ENCODE measurements around the gene MEFV. TPM values are rescaled to one million over a fixed set of nuclear protein-coding genes. Genes with fewer than 3 reads are reported as not detected.

MEFV gene
- total and polyA plus RNA-seq, 10 of the 15 experiments (the other 5 are each of a cell fraction or from before 2014, with no cell fraction given) = 0.03 to 0.11 (median 0.09) TPM; not detected in 5

- Histone ChIP-seq H3K27me3 (replicated peaks in 1 of 2; ENCODE audit: control insufficient read depth in 2 of 2, insufficient read depth in 2 of 2, low read length in 1 of 2) (no peaks in the 10 kb centered on the region), H2AFZ (ENCODE audit: control insufficient read depth, low read depth, low read length) (no peak overlapping the region), H3K79me2 (ENCODE audit: control insufficient read depth, insufficient read depth, low read length) (no peaks in the 10 kb centered on the region), H3K36me3 (ENCODE audit: control insufficient read depth in 2 of 2, insufficient read depth in 2 of 2, low read length in 1 of 2) (no peaks in the 10 kb centered on the region), H3K4me2 (ENCODE audit: control insufficient read depth, insufficient read depth) (no peak overlapping the region), H3K4me1 (ENCODE audit: control insufficient read depth, insufficient read depth, low read length) (peaks cover 3% of the 10 kb centered on the region; the same call in 1 of the 2 replicates), H4K20me1 (ENCODE audit: control insufficient read depth, insufficient read depth) (no peaks in the 10 kb centered on the region), H3K27ac (ENCODE audit: control insufficient read depth, insufficient read depth) (no peak overlapping the region), H3K9me3 (replicated peaks; ENCODE audit: control insufficient read depth, insufficient read depth, low read length) (peaks cover 3% of the 10 kb centered on the region; the same call in 2 of the 3 replicates), H3K4me3 (no peak overlapping the region), H3K9ac (ENCODE audit: control insufficient read depth, insufficient read depth, low read length) (no peak overlapping the region)
- in situ Hi-C loops (cut with MboI) = no loop called here
- SMC1A ChIA-PET (ENCODE audit: uncharacterized antibody, unreplicated experiment) = interaction anchor here (1.6 to 2.5 kb wide), 4 partner anchors 8 to 176 kb away, joined by 3 to 9 read pairs (median 6); partner anchors contain the start of genes NAA60, ZNF174, ZNF597 and ZSCAN32
- intact Hi-C loops (cut with micrococcal nuclease; ENCODE audit: unreplicated experiment) = loop anchor here (10.0 kb wide), 1 partner anchor 113 kb away; no protein-coding TSS in a partner anchor
- DNase-seq (ENCODE audit: low read depth, low spot score) (no peak), ATAC-seq (no peak), FAIRE-seq (no peak)
- POLR2A ChIA-PET = interaction anchor here (2.1 kb wide), 1 partner anchor 38 kb away, joined by 9 read pairs; the partner anchor contains the start of genes TIGD7 and ZNF75A
- RAD21 ChIA-PET (ENCODE audit: unreplicated experiment) = interaction anchor here (1.2 kb wide), 2 partner anchors 175 to 241 kb away, joined by 3 read pairs; partner anchors contain the start of genes NAA60 and ZNF597
- TF ChIP-seq POU2F2 (IDR thresholded peaks at IDR 0.05; ENCODE audit: borderline replicate concordance, low read depth, low read length) = no peak
- TF ChIP-seq, protein P1, sequence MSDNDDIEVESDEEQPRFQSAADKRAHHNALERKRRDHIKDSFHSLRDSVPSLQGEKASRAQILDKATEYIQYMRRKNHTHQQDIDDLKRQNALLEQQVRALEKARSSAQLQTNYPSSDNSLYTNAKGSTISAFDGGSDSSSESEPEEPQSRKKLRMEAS (IDR thresholded peaks at IDR 0.05; ENCODE audit: low read depth, low read length) = no peak
- TF ChIP-seq BCL3 (IDR thresholded peaks at IDR 0.05; ENCODE audit: borderline replicate concordance, insufficient read depth, low read depth, low read length, poor library complexity, severe bottlenecking) = no peak
- no peak for TF ChIP-seq E2F8 (IDR thresholded peaks at IDR 0.05; ENCODE audit: low read depth, partially characterized antibody)
- no peak for TF ChIP-seq BCL11A (IDR thresholded peaks at IDR 0.05; ENCODE audit: low read depth, low read length)
- TF ChIP-seq, protein P2, sequence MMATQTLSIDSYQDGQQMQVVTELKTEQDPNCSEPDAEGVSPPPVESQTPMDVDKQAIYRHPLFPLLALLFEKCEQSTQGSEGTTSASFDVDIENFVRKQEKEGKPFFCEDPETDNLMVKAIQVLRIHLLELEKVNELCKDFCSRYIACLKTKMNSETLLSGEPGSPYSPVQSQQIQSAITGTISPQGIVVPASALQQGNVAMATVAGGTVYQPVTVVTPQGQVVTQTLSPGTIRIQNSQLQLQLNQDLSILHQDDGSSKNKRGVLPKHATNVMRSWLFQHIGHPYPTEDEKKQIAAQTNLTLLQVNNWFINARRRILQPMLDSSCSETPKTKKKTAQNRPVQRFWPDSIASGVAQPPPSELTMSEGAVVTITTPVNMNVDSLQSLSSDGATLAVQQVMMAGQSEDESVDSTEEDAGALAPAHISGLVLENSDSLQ (IDR thresholded peaks at IDR 0.05) = no peak
- no peak for TF ChIP-seq TBL1XR1 (IDR thresholded peaks at IDR 0.05; ENCODE audit: low read depth, low read length)
- TF ChIP-seq JUNB (IDR thresholded peaks at IDR 0.05) = no peak
- no peak for TF ChIP-seq HCFC1 (IDR thresholded peaks at IDR 0.05; ENCODE audit: low read length)
- TF ChIP-seq TARDBP (IDR thresholded peaks at IDR 0.05; ENCODE audit: borderline replicate concordance) = no peak
- TF ChIP-seq RCOR1 (conservative IDR thresholded peaks at IDR 0.05; ENCODE audit: low read depth, low read length) = no peak
- no peak for TF ChIP-seq DPF2 (IDR thresholded peaks at IDR 0.05)
- TF ChIP-seq, protein P3, sequence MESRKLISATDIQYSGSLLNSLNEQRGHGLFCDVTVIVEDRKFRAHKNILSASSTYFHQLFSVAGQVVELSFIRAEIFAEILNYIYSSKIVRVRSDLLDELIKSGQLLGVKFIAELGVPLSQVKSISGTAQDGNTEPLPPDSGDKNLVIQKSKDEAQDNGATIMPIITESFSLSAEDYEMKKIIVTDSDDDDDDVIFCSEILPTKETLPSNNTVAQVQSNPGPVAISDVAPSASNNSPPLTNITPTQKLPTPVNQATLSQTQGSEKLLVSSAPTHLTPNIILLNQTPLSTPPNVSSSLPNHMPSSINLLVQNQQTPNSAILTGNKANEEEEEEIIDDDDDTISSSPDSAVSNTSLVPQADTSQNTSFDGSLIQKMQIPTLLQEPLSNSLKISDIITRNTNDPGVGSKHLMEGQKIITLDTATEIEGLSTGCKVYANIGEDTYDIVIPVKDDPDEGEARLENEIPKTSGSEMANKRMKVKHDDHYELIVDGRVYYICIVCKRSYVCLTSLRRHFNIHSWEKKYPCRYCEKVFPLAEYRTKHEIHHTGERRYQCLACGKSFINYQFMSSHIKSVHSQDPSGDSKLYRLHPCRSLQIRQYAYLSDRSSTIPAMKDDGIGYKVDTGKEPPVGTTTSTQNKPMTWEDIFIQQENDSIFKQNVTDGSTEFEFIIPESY (IDR thresholded peaks at IDR 0.05) = no peak
- no peak for TF ChIP-seq NBN (IDR thresholded peaks at IDR 0.05)
- CTCF ChIA-PET = interaction anchor here (1.5 to 3.0 kb wide), 3 partner anchors 8 to 37 kb away, joined by 6 to 20 read pairs (median 12); partner anchors contain the start of genes TIGD7 and ZNF75A
- 95% methylated on average over 1 of the region's 1 CpG for WGBS (ENCODE audit: insufficient coverage, insufficient replicate concordance, low lambda C conversion rate, missing lambda C conversion rate)
- no TSS peak for BruUV-seq (replicated peaks)
These were observed 11.9 kb upstream of the MEFV start for GRCh38 chr16:3268294-3268693.
